RWPE1 (cell line): ENCODE measurements around the gene FFAR1.

Experiments used
- CTCF ChIA-PET: fragments of 350-600 bp; sonication (Branson Sonifier 250); formaldehyde crosslinking; extraction: SDS; loops from one replicate; lab custom pipeline; 2021; lab: Yijun Ruan, JAX
- POLR2A ChIA-PET: fragments of 400-600 bp; formaldehyde crosslinking; extraction: SDS; loops from one replicate; lab custom pipeline; 2020; ENCODE audit warnings: antibody characterized with exemption; ENCODE audit not compliant: low non-redundant PET; lab: Yijun Ruan, JAX
- DNase-seq: peaks from one replicate; pipeline ENCODE4 v3.0.0; 2012; ENCODE audit warnings: low spot score
- H3K27ac ChIP-seq: fragments of 450-650 bp; 2 replicates; pipeline ENCODE4 v1.5.1; 2017
- TF ChIP-seq, protein P1 (sequence below): fragments of 450-650 bp; conservative IDR thresholded peaks from 2 replicates; pipeline ENCODE4 v1.5.1; 2017; ENCODE audit warnings: low read depth, mild to moderate bottlenecking

FFAR1 gene

DNA sequence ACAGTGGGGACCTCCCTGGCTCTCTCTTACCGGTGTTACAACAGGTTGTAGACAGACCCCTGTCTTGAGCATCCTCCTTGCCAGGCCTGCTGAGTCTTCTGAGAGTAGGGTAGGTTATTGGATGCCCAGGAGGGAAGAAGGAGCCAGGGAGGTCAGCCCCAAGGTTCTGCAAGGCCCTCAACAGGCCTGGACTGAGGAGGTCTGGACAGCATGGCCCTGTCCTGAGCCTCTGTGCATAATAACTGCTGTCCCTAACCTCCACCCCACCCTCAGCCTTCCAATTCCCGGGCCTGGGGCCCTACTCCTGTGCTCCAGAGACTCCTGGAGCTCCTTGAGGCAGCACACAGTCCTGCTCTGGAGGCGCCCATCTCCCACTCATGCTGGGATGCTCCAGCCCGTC lies 18.4 kb upstream of the FFAR1 start:
- POLR2A ChIA-PET: no interaction called here
- TF ChIP-seq, protein P1, sequence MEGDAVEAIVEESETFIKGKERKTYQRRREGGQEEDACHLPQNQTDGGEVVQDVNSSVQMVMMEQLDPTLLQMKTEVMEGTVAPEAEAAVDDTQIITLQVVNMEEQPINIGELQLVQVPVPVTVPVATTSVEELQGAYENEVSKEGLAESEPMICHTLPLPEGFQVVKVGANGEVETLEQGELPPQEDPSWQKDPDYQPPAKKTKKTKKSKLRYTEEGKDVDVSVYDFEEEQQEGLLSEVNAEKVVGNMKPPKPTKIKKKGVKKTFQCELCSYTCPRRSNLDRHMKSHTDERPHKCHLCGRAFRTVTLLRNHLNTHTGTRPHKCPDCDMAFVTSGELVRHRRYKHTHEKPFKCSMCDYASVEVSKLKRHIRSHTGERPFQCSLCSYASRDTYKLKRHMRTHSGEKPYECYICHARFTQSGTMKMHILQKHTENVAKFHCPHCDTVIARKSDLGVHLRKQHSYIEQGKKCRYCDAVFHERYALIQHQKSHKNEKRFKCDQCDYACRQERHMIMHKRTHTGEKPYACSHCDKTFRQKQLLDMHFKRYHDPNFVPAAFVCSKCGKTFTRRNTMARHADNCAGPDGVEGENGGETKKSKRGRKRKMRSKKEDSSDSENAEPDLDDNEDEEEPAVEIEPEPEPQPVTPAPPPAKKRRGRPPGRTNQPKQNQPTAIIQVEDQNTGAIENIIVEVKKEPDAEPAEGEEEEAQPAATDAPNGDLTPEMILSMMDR: no peak
- CTCF ChIA-PET: no interaction called here
- no peak overlapping the region for H3K27ac ChIP-seq
- DNase-seq: no peak

DNA sequence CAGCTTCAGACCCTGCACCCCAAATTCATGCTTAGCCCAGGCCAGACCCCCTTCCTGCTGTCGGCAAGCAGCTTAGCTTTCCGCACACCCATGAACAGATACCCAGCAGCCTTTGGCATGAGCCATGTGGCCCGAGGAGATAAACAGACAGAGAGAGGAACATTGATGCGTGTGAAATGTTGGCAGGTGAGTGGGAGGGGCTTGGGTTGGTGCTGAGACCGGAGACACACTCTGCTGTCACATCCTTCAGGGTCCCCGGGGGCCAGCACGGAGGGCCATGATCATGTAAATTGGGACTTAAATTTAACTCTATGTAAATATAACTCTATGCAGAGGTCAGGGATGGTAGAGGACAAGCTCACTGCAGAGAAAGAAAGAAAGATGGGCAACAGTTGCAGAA lies 17.2 kb upstream of the FFAR1 start:
- ChIA-PET CTCF (no interaction called here), POLR2A (no interaction called here)

DNA sequence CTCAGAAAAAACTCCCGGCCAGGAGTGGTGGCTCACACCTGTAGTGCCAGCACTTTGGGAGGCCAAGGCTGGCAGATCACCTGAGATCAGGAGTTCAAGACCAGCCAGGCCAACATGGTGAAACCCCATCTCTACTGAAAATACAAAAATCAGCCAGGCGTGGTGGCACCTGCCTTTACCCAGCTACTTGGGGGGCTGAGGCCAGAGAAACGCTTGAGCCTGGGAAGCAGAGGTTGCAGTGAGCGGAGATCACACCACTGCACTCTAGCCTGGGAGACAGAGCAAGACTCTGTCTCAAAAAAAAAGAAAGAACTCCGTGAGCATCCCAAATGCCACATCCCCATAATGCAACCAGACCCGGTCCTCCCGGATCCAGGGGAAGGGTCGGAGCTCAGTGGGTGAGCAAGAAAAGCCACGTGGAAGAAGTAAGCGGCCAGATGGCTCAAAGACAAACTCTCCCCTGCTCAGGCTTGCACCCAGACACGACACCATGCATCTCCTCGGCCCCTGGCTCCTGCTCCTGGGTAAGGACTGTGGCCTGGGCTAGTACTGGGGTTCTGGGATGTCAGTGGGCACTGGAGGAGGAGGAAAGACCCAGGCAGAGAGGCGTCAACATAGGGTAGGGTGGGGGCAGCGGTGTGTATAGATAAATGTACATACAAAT lies 16.0 kb upstream of the FFAR1 start:
- ChIA-PET CTCF (interaction anchor here (1.1 kb wide), 1 partner anchor 21 kb away, joined by 3 read pairs; no protein-coding TSS in a partner anchor), POLR2A (no interaction called here)
- no peak for DNase-seq
- H3K27ac ChIP-seq: no peak overlapping the region
- TF ChIP-seq, protein P1: no peak

More for the DNA sequence above, 17.2 kb upstream of the FFAR1 start:
- no peak for DNase-seq
- no peak overlapping the region for H3K27ac ChIP-seq
- TF ChIP-seq, protein P1: no peak

DNA sequence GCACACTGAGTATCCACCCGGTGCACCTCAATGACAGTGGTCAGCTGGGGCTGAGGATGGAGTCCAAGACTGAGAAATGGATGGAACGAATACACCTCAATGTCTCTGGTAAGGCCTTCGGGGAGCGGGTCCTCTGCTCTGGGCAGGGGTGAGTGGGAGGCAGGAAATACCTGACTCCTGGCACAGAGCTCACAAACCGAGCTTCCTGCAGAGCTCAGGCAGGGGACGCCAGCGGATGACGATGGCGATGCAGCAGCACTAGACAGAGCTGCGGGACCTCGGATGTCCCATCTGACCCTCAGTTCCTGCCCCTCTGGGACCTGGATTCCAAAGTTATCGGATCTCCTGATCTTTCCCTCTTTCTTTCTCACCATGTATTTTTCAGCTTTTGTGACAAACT lies 14.9 kb upstream of the FFAR1 start:
- ChIA-PET POLR2A (no interaction called here), CTCF (interaction anchor here (0.6 to 1.1 kb wide), 3 partner anchors 20 to 273 kb away, joined by 3 to 4 read pairs (median 3); no protein-coding TSS in a partner anchor)
- H3K27ac ChIP-seq: no peak overlapping the region

DNA sequence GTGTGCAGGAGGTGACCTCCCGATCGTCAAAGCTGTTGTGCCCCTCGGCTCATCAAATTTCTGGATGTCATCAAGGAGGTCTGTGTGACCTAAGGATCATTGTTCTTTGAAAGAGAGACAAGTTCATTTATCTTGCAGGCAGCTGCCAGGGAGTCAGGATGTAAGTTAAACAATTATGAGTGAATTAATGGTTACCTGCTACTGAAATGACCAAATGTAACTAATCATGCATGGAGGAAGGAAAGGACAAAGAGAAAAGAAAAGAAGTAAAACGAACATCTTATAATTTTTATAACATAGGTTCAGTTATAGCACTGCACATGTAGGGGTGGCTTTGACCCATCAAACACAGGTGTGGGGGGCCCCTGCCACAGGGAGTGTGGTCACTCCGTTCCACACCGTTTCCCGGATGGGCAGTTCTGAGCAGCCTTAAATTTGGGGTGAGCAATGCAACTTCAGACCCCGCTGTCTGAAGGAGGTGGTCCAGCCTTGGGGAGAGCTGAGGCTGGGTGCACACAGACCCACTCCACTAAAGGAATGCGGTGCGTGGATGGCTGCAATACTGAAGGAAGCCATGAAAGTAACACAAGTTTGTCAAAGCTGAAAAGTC lies 13.5 kb upstream of the FFAR1 start:
- no peak for DNase-seq
- ChIA-PET CTCF (interaction anchor here (1.0 kb wide), 1 partner anchor 19 kb away, joined by 3 read pairs; no protein-coding TSS in a partner anchor), POLR2A (no interaction called here)
- H3K27ac ChIP-seq: no peak overlapping the region
- TF ChIP-seq, protein P1: no peak

More for the DNA sequence above, 14.9 kb upstream of the FFAR1 start:
- TF ChIP-seq, protein P1: no peak
- no peak for DNase-seq

DNA sequence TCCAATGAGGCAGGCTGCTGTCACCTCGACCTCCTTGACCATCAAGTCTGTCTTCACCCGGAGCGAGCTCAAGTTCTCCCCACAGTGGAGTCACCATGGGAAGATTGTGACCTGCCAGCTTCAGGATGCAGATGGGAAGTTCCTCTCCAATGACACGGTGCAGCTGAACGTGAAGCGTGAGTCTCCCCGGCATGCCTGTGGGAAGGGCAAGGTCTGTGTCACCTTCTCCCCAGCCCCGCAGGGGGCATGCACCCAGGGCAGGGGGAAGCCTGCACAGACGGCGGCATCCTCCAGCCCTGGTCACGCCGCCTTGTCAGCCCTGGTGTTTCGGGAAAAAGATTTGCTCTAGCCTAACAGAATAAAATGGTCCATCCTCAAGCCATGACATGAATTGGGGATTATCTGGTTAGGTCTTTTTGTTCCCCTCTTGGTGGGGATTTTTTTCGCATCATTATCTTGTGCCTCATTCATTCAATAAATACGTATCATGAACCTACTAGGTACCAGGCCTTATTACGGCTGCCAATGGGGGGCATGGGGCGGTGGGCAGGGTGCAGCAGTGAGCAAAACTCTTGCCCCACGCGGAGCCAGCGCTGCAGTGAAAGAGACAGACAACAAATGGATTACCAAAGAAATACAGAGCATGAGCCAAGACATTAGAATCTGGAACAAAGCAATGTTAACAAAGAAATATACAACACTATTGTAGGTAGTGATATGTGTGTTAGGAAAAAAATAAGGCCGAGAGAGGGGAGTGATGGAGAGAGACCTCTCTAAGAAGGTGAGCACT lies 11.3 kb upstream of the FFAR1 start:
- TF ChIP-seq, protein P1: no peak
- no peak for DNase-seq
- CTCF ChIA-PET: no interaction called here
- H3K27ac ChIP-seq: no peak overlapping the region
- POLR2A ChIA-PET: no interaction called here
